Endothelial cell of umbilical vein (primary cell): ENCODE results near the gene SLC2A8. TPM values are rescaled to one million over a fixed set of nuclear protein-coding genes. Genes with fewer than 3 reads are reported as not detected.

Experiments used
- BruUV-seq: library from RNA; stranded (reverse); fragments of 400-500 nt; replicated peaks from 2 replicates; lab custom pipeline; 2021; lab: Mats Ljungman, UMichigan
- CTCF ChIA-PET: fragments of 300-600, 350-600 bp; sonication (Branson Sonifier 250); formaldehyde crosslinking; loops from one replicate; lab custom pipeline; 2021; ENCODE audit warnings: antibody characterized with exemption, inconsistent platforms; lab: Charles Lee
- POLR2A ChIA-PET: fragments of 300-600, 350-600 bp; sonication (Branson Sonifier 250); formaldehyde crosslinking; loops from one replicate; lab custom pipeline; 2021; ENCODE audit warnings: antibody characterized with exemption, inconsistent platforms; lab: Charles Lee
- DNase-seq: peaks from one replicate; pipeline ENCODE4 v3.0.0-alpha.2; 2011; ENCODE audit warnings: low read depth, low spot score
- FAIRE-seq: peaks from 2 replicates; lab custom pipeline; 2011; peaks lifted over from hg19 to GRCh38; lab: Jason Lieb, UNC
- H2AFZ ChIP-seq: 2 replicates; pipeline ENCODE4 v1.6.0; 2012; ENCODE audit warnings: low read depth, low read length, control low read depth, inconsistent platforms
- H3K27ac ChIP-seq: 2 replicates; pipeline ENCODE4 v1.5.1; 2011; ENCODE audit warnings: low read depth, mild to moderate bottlenecking, control low read depth, low read length, moderate library complexity; ENCODE audit not compliant: insufficient read depth
- H3K27me3 ChIP-seq, 2 experiments: 2 replicates each; pipeline versions ENCODE4 v1.6.0 to v1.6.1; 2011; ENCODE audit warnings: low read length in 2 of 2, mixed read lengths in 1 of 2; ENCODE audit not compliant: control insufficient read depth in 2 of 2, insufficient read depth in 2 of 2
- H3K36me3 ChIP-seq, 2 experiments: 2 replicates in 1 of 2; 3 replicates in 1 of 2; pipeline ENCODE4 v1.5.1; 2011; ENCODE audit warnings: low read length in 2 of 2, mild to moderate bottlenecking in 1 of 2, moderate library complexity in 1 of 2; ENCODE audit not compliant: control insufficient read depth in 2 of 2, insufficient read depth in 2 of 2; ENCODE audit errors: extremely low read depth in 1 of 2
- H3K4me1 ChIP-seq: 3 replicates; pipeline ENCODE4 v1.5.1; 2011; ENCODE audit warnings: mild to moderate bottlenecking, low read length; ENCODE audit not compliant: control insufficient read depth, insufficient read depth; ENCODE audit errors: extremely low read depth
- H3K4me2 ChIP-seq: 2 replicates; pipeline ENCODE4 v1.6.1; 2011; ENCODE audit warnings: low read length, control low read depth, mixed read lengths; ENCODE audit not compliant: insufficient read depth
- H3K4me3 ChIP-seq, 3 experiments: fragments of 200-600 bp in 1 of 3; sonication (generic), shearing (Covaris generic) in 1 of 3; replicated peaks in 1 of 3; 2 replicates each; pipeline ENCODE4 v1.5.1; 2011 to 2016; ENCODE audit warnings: control low read depth in 3 of 3, low read length in 3 of 3, mild to moderate bottlenecking in 2 of 3, inconsistent platforms in 1 of 3, low read depth in 1 of 3, moderate library complexity in 1 of 3; ENCODE audit not compliant: insufficient read depth in 1 of 3
- H3K79me2 ChIP-seq: 2 replicates; pipeline ENCODE4 v1.6.0; 2012; ENCODE audit warnings: low read length, inconsistent platforms; ENCODE audit not compliant: control insufficient read depth, insufficient read depth
- H3K9ac ChIP-seq: replicated peaks from 2 replicates; pipeline ENCODE3; 2011; ENCODE audit warnings: low read length, control low read depth; ENCODE audit not compliant: insufficient read depth; ENCODE audit errors: extremely low read depth
- H3K9me1 ChIP-seq: replicated peaks from 3 replicates; pipeline ENCODE4 v1.6.0; 2011; ENCODE audit warnings: mild to moderate bottlenecking, low read length; ENCODE audit not compliant: control insufficient read depth, insufficient read depth; ENCODE audit errors: extremely low read depth
- H3K9me3 ChIP-seq: replicated peaks from 2 replicates; pipeline ENCODE4 v1.5.1; 2012; ENCODE audit warnings: low read length, inconsistent platforms; ENCODE audit not compliant: control insufficient read depth, insufficient read depth
- H4K20me1 ChIP-seq: replicated peaks from 2 replicates; pipeline ENCODE3; 2011; ENCODE audit warnings: mild to moderate bottlenecking, low read length; ENCODE audit not compliant: control insufficient read depth, insufficient read depth; ENCODE audit errors: extremely low read depth
- EZH2 ChIP-seq: IDR thresholded peaks from 2 replicates; pipeline ENCODE4 v1.6.1; 2012; ENCODE audit warnings: borderline replicate concordance, low read depth, mild to moderate bottlenecking, moderate library complexity, low read length, inconsistent platforms; ENCODE audit not compliant: severe bottlenecking
- FOS ChIP-seq: IDR thresholded peaks from 2 replicates; pipeline ENCODE4 v1.6.1; 2011; ENCODE audit warnings: mild to moderate bottlenecking, low read length, moderate library complexity, borderline replicate concordance; ENCODE audit not compliant: insufficient read depth
- GATA2 ChIP-seq: IDR thresholded peaks from 2 replicates; pipeline ENCODE4 v1.7.0; 2011; ENCODE audit warnings: low read depth, mild to moderate bottlenecking, moderate library complexity, mixed read lengths, low read length; ENCODE audit not compliant: insufficient read length, insufficient read depth
- JUN ChIP-seq: IDR thresholded peaks from 2 replicates; pipeline ENCODE4 v1.6.1; 2011; ENCODE audit warnings: borderline replicate concordance, low read depth; ENCODE audit not compliant: insufficient read length, insufficient read depth
- MAX ChIP-seq: IDR thresholded peaks from 2 replicates; pipeline ENCODE4 v1.6.1; 2011; ENCODE audit not compliant: insufficient read depth, insufficient read length
- MYC ChIP-seq: IDR thresholded peaks from one replicate; pipeline ENCODE4 v1.6.1; 2011; ENCODE audit warnings: mild to moderate bottlenecking, low read depth, low read length
- POLR2A ChIP-seq: IDR thresholded peaks from 2 replicates; pipeline ENCODE4 v1.6.1; 2012; ENCODE audit warnings: low read depth, mild to moderate bottlenecking, control low read depth, low read length
- POLR2AphosphoS5 ChIP-seq: IDR thresholded peaks from 2 replicates; pipeline ENCODE4 v1.6.1; 2012; ENCODE audit warnings: low read depth, mild to moderate bottlenecking, control low read depth, low read length, moderate library complexity; ENCODE audit not compliant: insufficient read depth
- dilution Hi-C: fragments of 300-500 bp; cut with MboI; formaldehyde crosslinking; loops from one replicate; pipeline ENCODE4 v1.15.0; 2019; ENCODE audit warnings: low sequenced_read_pairs; ENCODE audit not compliant: extremely low pct_ligation_motif_present
- intact Hi-C: fragments of 100-400 bp; cut with micrococcal nuclease; formaldehyde crosslinking; loops from one replicate; pipeline ENCODE4 v1.10.0; 2022
- polyA plus RNA-seq, 4 experiments: library from polyadenylated mRNA; depleted of rRNA in 3 of 4; stranded (reverse) in 3 of 4; unstranded in 1 of 4; fragments of >200 nt; gene quantifications; 2 replicates each; pipeline versions ENCODE4 v1.2.1 to v1.2.3, GENCODE V29; 2011 to 2012; ENCODE audit warnings: missing spikeins in 1 of 4
- total RNA-seq: library from RNA; stranded (reverse); gene quantifications from 2 replicates; pipeline ENCODE4 v1.2.3, GENCODE V29; 2021
- TF ChIP-seq, protein P1 (sequence below), 2 donors: IDR thresholded peaks; 1 replicate in 1 of 2; 2 replicates in 1 of 2; pipeline ENCODE4 v1.5.1; 2011; ENCODE audit warnings: low read length in 2 of 2, mild to moderate bottlenecking in 2 of 2, moderate library complexity in 2 of 2, control low read depth in 1 of 2, inconsistent platforms in 1 of 2, low read depth in 1 of 2; ENCODE audit not compliant: insufficient read depth in 1 of 2; ENCODE audit errors: extremely low read depth in 1 of 2

Gene SLC2A8
- total and polyA plus RNA-seq, 2 donors (not counting 3 experiments of a cell fraction or from before 2014, with no cell fraction given): 19.3 to 26.1 TPM

DNA sequence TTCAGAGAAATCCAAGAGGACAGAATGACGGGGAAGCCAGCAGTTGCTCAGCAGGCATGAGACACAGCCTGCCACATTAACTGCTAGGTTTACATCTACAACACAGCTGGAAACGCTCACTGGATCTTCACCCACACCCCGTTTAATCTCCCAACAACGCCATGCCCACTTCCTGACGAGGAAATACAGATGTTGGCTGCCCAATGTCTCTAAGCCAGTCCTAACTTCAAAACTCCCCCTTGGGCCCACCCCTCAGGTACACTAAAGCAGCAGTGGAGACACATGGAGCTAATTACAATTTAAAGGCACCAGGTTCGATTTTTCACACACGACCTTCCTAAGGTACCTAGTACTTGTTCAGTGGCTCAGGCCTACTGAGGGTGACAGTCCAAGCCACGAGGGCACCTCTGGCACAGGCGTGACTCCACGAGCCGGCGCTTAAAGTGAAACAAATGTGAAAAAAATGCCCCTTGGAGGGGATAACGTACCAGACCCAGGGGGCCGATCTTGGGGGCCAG is 53.3 kb downstream of the SLC2A8 start:
- H3K9me1 ChIP-seq: no peaks in the 10 kb centered on the region
- H3K4me2 ChIP-seq: peak overlapping the region; percentile 83
- intact Hi-C loops (loop anchor here (2.0 kb wide), 1 partner anchor 128 kb away; no protein-coding TSS in a partner anchor), dilution Hi-C loops (no loop called here)
- FAIRE-seq (no peak), DNase-seq (peak; percentile 16)
- H3K4me1 ChIP-seq: peaks cover 19% of the 10 kb centered on the region
- peaks cover 34% of the 10 kb centered on the region for H3K79me2 ChIP-seq
- TF ChIP-seq JUN (no peak), POLR2AphosphoS5 (peak; percentile 34)
- H3K9me3 ChIP-seq: no peaks in the 10 kb centered on the region
- H3K4me3 ChIP-seq: peak overlapping the region; percentile 54 to 85 (median 60)
- H3K36me3 ChIP-seq: peaks cover 22 to 31% of the 10 kb centered on the region in 2 experiments
- H3K9ac ChIP-seq: peak overlapping the region; percentile 88
- no peak overlapping the region for H2AFZ ChIP-seq
- no peaks in the 10 kb centered on the region for H3K27me3 ChIP-seq
- H3K27ac ChIP-seq: peak overlapping the region; percentile 65
- no peaks in the 10 kb centered on the region for H4K20me1 ChIP-seq
- CTCF ChIA-PET: interaction anchor here (0.9 to 1.4 kb wide), 2 partner anchors 19 to 226 kb away, joined by 3 read pairs; no protein-coding TSS in a partner anchor
- BruUV-seq: no TSS peak
- POLR2A ChIA-PET: interaction anchor here (0.6 to 2.6 kb wide), 6 partner anchors 13 to 467 kb away, joined by 3 to 10 read pairs (median 5); partner anchors contain the start of genes SLC2A8, ST6GALNAC4 and ZNF79

DNA sequence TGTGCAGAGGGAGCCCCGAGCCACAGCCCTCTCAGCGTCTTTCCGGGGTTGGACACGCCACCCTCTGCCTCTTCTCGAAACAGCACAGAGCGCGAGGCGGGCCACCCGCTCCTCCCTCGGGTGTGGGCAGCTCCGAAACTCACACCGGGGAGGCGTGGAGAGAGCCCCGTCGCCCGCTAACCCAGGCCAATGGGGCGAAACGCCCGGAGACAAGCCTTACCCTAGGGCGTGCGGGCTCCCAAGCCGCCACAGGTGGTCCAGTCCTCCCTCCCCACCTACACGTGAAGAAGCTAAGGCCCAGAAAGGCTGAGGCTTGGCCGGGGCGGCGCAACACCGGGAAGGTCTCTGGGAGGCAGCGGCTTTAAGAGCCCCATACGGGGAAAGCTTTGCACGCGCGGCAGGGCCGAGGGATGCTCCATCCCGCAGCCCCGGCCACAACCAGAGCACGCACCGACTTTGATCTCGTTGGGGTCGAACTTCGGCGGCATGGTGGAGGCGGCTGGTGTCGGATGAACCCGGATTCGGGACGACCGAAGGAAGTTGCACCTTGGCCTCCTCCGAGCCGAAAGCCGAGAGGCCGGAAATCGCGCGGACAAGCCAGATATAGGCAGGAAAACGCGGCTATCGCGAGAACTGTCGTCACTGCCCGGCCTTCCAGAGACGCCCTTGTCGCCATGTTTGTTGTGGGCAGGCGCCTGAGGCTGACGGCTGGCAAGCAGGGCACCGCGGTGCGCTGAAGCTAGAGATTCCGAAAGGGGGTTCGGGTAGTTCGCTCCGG is 54.0 kb downstream of the SLC2A8 start, which contains the start of the genes LRSAM1 and RPL12:
TSS of gene LRSAM1 (plus strand) at position 681 of the 778 bp plus-strand sequence. CDS start 3,018 bp downstream, outside the sequence.
TSS of gene RPL12 (minus strand) at position 577 of the 778 bp plus-strand sequence. CDS start at position 488, 89 bp downstream.
- H4K20me1 ChIP-seq: no peaks in the 10 kb centered on the region
- H3K4me1 ChIP-seq: peaks cover 19% of the 10 kb centered on the region
- intact Hi-C loops (loop anchor here (2.0 kb wide), 1 partner anchor 128 kb away; no protein-coding TSS in a partner anchor), dilution Hi-C loops (no loop called here)
- DNase-seq: peak; percentile 93
- peaks cover 17 to 26% of the 10 kb centered on the region in 2 experiments for H3K36me3 ChIP-seq
- H3K4me3 ChIP-seq: peak within 1 kb of the TSS; percentile 54 to 85 (median 60)
- no peaks in the 10 kb centered on the region for H3K9me3 ChIP-seq
- ChIA-PET POLR2A (interaction anchor here (0.6 to 2.6 kb wide), 9 partner anchors 9 to 488 kb away, joined by 3 to 10 read pairs (median 3); partner anchors contain the start of genes SLC2A8 and ZNF79), CTCF (interaction anchor here (0.6 to 1.8 kb wide), 5 partner anchors 9 to 227 kb away, joined by 3 to 5 read pairs (median 3); partner anchors contain the start of gene ZNF79)
- peak within 1 kb of the TSS; percentile 85 for H2AFZ ChIP-seq
- BruUV-seq: TSS peak; percentile 55
- peak within 1 kb of the TSS; percentile 65 for H3K27ac ChIP-seq
- peak within 1 kb of the TSS; percentile 83 for H3K4me2 ChIP-seq
- H3K79me2 ChIP-seq: peaks cover 34% of the 10 kb centered on the region
- TF ChIP-seq MAX (peak; percentile 28), POLR2AphosphoS5 (peak; percentile 100), POLR2A (peak; percentile 99), JUN (peak; percentile 14), GATA2 (no peak), FOS (no peak), MYC (no peak), EZH2 (no peak)
- TF ChIP-seq, protein P1, sequence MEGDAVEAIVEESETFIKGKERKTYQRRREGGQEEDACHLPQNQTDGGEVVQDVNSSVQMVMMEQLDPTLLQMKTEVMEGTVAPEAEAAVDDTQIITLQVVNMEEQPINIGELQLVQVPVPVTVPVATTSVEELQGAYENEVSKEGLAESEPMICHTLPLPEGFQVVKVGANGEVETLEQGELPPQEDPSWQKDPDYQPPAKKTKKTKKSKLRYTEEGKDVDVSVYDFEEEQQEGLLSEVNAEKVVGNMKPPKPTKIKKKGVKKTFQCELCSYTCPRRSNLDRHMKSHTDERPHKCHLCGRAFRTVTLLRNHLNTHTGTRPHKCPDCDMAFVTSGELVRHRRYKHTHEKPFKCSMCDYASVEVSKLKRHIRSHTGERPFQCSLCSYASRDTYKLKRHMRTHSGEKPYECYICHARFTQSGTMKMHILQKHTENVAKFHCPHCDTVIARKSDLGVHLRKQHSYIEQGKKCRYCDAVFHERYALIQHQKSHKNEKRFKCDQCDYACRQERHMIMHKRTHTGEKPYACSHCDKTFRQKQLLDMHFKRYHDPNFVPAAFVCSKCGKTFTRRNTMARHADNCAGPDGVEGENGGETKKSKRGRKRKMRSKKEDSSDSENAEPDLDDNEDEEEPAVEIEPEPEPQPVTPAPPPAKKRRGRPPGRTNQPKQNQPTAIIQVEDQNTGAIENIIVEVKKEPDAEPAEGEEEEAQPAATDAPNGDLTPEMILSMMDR (IDR thresholded peaks at IDR 0.05; ENCODE audit: extremely low read depth in 1 of 2, insufficient read depth in 1 of 2, low read depth in 1 of 2, low read length in 2 of 2): no peak
- no peaks in the 10 kb centered on the region for H3K9me1 ChIP-seq
- peak within 1 kb of the TSS; percentile 88 for H3K9ac ChIP-seq
- FAIRE-seq: peak; percentile 87
- H3K27me3 ChIP-seq: no peaks in the 10 kb centered on the region
